GM23338 (cell line): ENCODE measurements around the gene EDN2. TPM values are rescaled to one million over a fixed set of nuclear protein-coding genes. Genes with fewer than 3 reads are reported as not detected.
A peak's percentile ranks its signal among the peaks of the same experiment; 100 is the strongest.

ENCODE experiments used
- ATAC-seq: fragments of 200-7000 bp; cut with Tn5 transposase; 3 replicates; pipeline ENCODE4 v1.9.1; 2020
- DNase-seq: peaks from one replicate; pipeline ENCODE4 v3.0.0-alpha.2; 2015; ENCODE audit warnings: low spot score
- H2AFZ ChIP-seq: fragments of 200-600 bp; sonication (generic); 2 replicates; pipeline ENCODE4 v1.8.0; 2016; ENCODE audit warnings: antibody characterized with exemption, mild to moderate bottlenecking, moderate library complexity
- H3F3A ChIP-seq: fragments of 200-600 bp; sonication (generic); replicated peaks from 2 replicates; pipeline ENCODE4 v1.8.0; 2017; ENCODE audit warnings: antibody characterized with exemption, mixed run types, low read depth
- H3K27ac ChIP-seq: fragments of 200-600 bp; sonication (generic); 2 replicates; pipeline ENCODE4 v1.6.1; 2016; ENCODE audit warnings: low read depth
- H3K27me3 ChIP-seq: fragments of 200-600 bp; sonication (generic); 2 replicates; pipeline ENCODE4 v1.8.0; 2016; ENCODE audit warnings: mild to moderate bottlenecking, mixed run types, moderate library complexity; ENCODE audit not compliant: insufficient read depth
- H3K36me3 ChIP-seq: fragments of 200-600 bp; sonication (generic); 2 replicates; pipeline ENCODE4 v1.8.0; 2016; ENCODE audit warnings: mild to moderate bottlenecking; ENCODE audit not compliant: insufficient read depth
- H3K4me1 ChIP-seq: fragments of 200-600 bp; sonication (generic); 2 replicates; pipeline ENCODE4 v1.8.0; 2016; ENCODE audit warnings: mild to moderate bottlenecking, moderate library complexity; ENCODE audit not compliant: insufficient read depth
- H3K4me2 ChIP-seq: fragments of 200-600 bp; sonication (generic); 2 replicates; pipeline ENCODE4 v1.7.1; 2017; ENCODE audit warnings: mixed run types
- H3K4me3 ChIP-seq: fragments of 200-600 bp; sonication (generic); 2 replicates; pipeline ENCODE4 v1.6.1; 2016; ENCODE audit warnings: mixed run types
- H3K79me2 ChIP-seq: fragments of 200-600 bp; sonication (generic); replicated peaks from 2 replicates; pipeline ENCODE4 v1.8.0; 2017; ENCODE audit warnings: mild to moderate bottlenecking; ENCODE audit not compliant: insufficient read depth
- H3K9me2 ChIP-seq: fragments of 200-600 bp; sonication (generic); 2 replicates; pipeline ENCODE4 v1.8.0; 2017; ENCODE audit not compliant: insufficient read depth
- H4K20me1 ChIP-seq: fragments of 200-600 bp; sonication (generic); replicated peaks from 2 replicates; pipeline ENCODE4 v1.8.0; 2017; ENCODE audit warnings: mild to moderate bottlenecking; ENCODE audit not compliant: insufficient read depth
- H3K27ac Mint-ChIP-seq: 2 replicates; pipeline ENCODE4 v1.8.0; 2020; ENCODE audit warnings: inconsistent platforms, mild to moderate bottlenecking, moderate library complexity, mixed read lengths
- H3K27me3 Mint-ChIP-seq: 3 replicates; pipeline ENCODE4 v1.8.0; 2022; ENCODE audit warnings: low read depth, mild to moderate bottlenecking, moderate library complexity, mixed read lengths, inconsistent platforms; ENCODE audit not compliant: insufficient read depth, poor library complexity
- H3K36me3 Mint-ChIP-seq: 3 replicates; pipeline ENCODE4 v1.8.0; 2021; ENCODE audit warnings: low read depth, mild to moderate bottlenecking, inconsistent platforms, moderate library complexity, mixed read lengths
- H3K4me1 Mint-ChIP-seq: 3 replicates; pipeline ENCODE4 v1.8.0; 2020; ENCODE audit warnings: mild to moderate bottlenecking, inconsistent platforms, mixed read lengths
- H3K4me3 Mint-ChIP-seq: 3 replicates; pipeline ENCODE4 v1.8.0; 2021; ENCODE audit warnings: moderate library complexity, mild to moderate bottlenecking, inconsistent platforms, mixed read lengths
- H3K9me3 Mint-ChIP-seq: 3 replicates; pipeline ENCODE4 v1.8.0; 2020; ENCODE audit warnings: moderate library complexity, mild to moderate bottlenecking, inconsistent platforms, mixed read lengths
- CREB1 ChIP-seq: fragments of 250-450 bp; sonication (Bioruptor Pico); IDR thresholded peaks from 2 replicates; pipeline ENCODE4 v1.5.0; 2020; ENCODE audit warnings: low read depth, mild to moderate bottlenecking, moderate library complexity
- CTCF ChIP-seq, 2 experiments: fragments of 200-600 bp in 1 of 2; sonication (generic) in 1 of 2; conservative IDR thresholded peaks; 2 replicates each; pipeline versions ENCODE4 v1.5.1 to v1.6.1; 2016 to 2017; ENCODE audit warnings: antibody characterized with exemption in 2 of 2, low read depth in 2 of 2, mild to moderate bottlenecking in 2 of 2, moderate library complexity in 1 of 2
- ETS1 ChIP-seq: IDR thresholded peaks from 2 replicates; pipeline ENCODE4 v1.6.1; 2016; ENCODE audit warnings: antibody characterized with exemption
- EZH2phosphoT487 ChIP-seq: fragments of 200-600 bp; sonication (generic); IDR thresholded peaks from one replicate; pipeline ENCODE4 v1.8.1; 2018; ENCODE audit warnings: antibody characterized with exemption; ENCODE audit not compliant: unreplicated experiment
- JUNB ChIP-seq: IDR thresholded peaks from one replicate; pipeline ENCODE4 v1.6.1; 2016; ENCODE audit warnings: antibody characterized with exemption; ENCODE audit not compliant: unreplicated experiment
- NANOG ChIP-seq: IDR thresholded peaks from 2 replicates; pipeline ENCODE4 v1.6.1; 2016; ENCODE audit warnings: antibody characterized with exemption, borderline replicate concordance
- POLR2AphosphoS5 ChIP-seq: IDR thresholded peaks from 2 replicates; pipeline ENCODE4 v1.6.1; 2016; ENCODE audit warnings: antibody characterized with exemption, low read depth
- STAT1 ChIP-seq: IDR thresholded peaks from one replicate; pipeline ENCODE4 v1.6.1; 2016; ENCODE audit warnings: antibody characterized with exemption; ENCODE audit not compliant: unreplicated experiment
- ZNF331 ChIP-seq: fragments of 250-450 bp; sonication (Bioruptor Pico); IDR thresholded peaks from 2 replicates; pipeline ENCODE4 v1.5.0; 2020; ENCODE audit warnings: low read depth, mild to moderate bottlenecking, moderate library complexity
- ZNF462 ChIP-seq: fragments of 250-450 bp; sonication (Bioruptor Pico); IDR thresholded peaks from 2 replicates; pipeline ENCODE4 v1.5.0; 2020; ENCODE audit warnings: mild to moderate bottlenecking, moderate library complexity
- polyA plus RNA-seq: library from polyadenylated mRNA; unstranded; fragments of >200 nt; fragmentation: Nextera tagmentation; extraction: Ambion mirVana; gene quantifications from 2 replicates; pipeline ENCODE4 v1.2.1, GENCODE V29; 2016
- total RNA-seq: library from RNA; depleted of rRNA; stranded (reverse); fragments of >200 nt; shearing (Covaris generic); gene quantifications from 2 replicates; pipeline ENCODE4 v1.2.3, GENCODE V29; 2014

The EDN2 gene
- total and polyA plus RNA-seq, 2 experiments from 2014 or later = not detected

GRCh38 chr1:41500781-41501518 lies 16.5 kb upstream of the EDN2 start:
- H3K9me3 Mint-ChIP-seq = no peaks in the 10 kb centered on the region

GRCh38 chr1:41500378-41500777 lies 15.9 kb upstream of the EDN2 start:
- no peak overlapping the region for H2AFZ ChIP-seq
- no peaks in the 10 kb centered on the region for H3K36me3 ChIP-seq
- H3K27me3 ChIP-seq = peaks cover 12% of the 10 kb centered on the region
- peaks cover 32% of the 10 kb centered on the region for H3K4me1 Mint-ChIP-seq
- H3K4me2 ChIP-seq = no peak overlapping the region
- H3K27me3 Mint-ChIP-seq = peaks cover 23% of the 10 kb centered on the region
- H3K79me2 ChIP-seq = no peaks in the 10 kb centered on the region
- H3K9me3 Mint-ChIP-seq = no peaks in the 10 kb centered on the region
- H3K4me3 Mint-ChIP-seq = no peak overlapping the region
- H3K36me3 Mint-ChIP-seq = no peaks in the 10 kb centered on the region
- no peak overlapping the region for H3K4me3 ChIP-seq
- H3K4me1 ChIP-seq = peaks cover 12% of the 10 kb centered on the region; the same call in 1 of the 2 replicates
- H3K9me2 ChIP-seq = no peaks in the 10 kb centered on the region
- no peak for ATAC-seq
- H3K27ac ChIP-seq = no peak overlapping the region
- no peak for DNase-seq
- no peaks in the 10 kb centered on the region for H4K20me1 ChIP-seq
- H3F3A ChIP-seq = 0 out of 2 replicates have a peak, but pooled peaks cover 5% of the 10 kb centered on the region
- no peak overlapping the region for H3K27ac Mint-ChIP-seq
- no peak for TF ChIP-seq STAT1
- TF ChIP-seq POLR2AphosphoS5 = no peak
- no peak for TF ChIP-seq JUNB
- no peak for TF ChIP-seq ZNF331 (CRISPR knock-in tag)
- no peak for TF ChIP-seq EZH2phosphoT487
- TF ChIP-seq NANOG = no peak
- no peak for TF ChIP-seq ZNF462 (CRISPR knock-in tag)
- no peak for TF ChIP-seq ETS1

More at GRCh38 chr1:41500781-41501518, 16.5 kb upstream of the EDN2 start:
- peaks cover 28% of the 10 kb centered on the region for H3K4me1 Mint-ChIP-seq
- H3F3A ChIP-seq = 0 out of 2 replicates have a peak, but pooled peaks cover under 1% of the 10 kb centered on the region
- no peak overlapping the region; the same call in 1 of the 2 replicates for H2AFZ ChIP-seq
- no peak overlapping the region for H3K4me3 Mint-ChIP-seq
- no peaks in the 10 kb centered on the region for H3K9me2 ChIP-seq
- no peak for TF ChIP-seq CREB1 (CRISPR knock-in tag)
- TF ChIP-seq CTCF (conservative IDR thresholded peaks at IDR 0.05; ENCODE audit: low read depth in 2 of 2) = peak in 1 of 2 experiments; percentile 26; a peak in 3 of 4 replicates
- peaks cover 9% of the 10 kb centered on the region for H3K27me3 ChIP-seq
- H3K4me2 ChIP-seq = no peak overlapping the region
- ATAC-seq (no peak), DNase-seq (no peak)
- no peak overlapping the region for H3K27ac ChIP-seq
- H3K4me3 ChIP-seq = no peak overlapping the region
- H3K36me3 Mint-ChIP-seq = no peaks in the 10 kb centered on the region
- H3K36me3 ChIP-seq = no peaks in the 10 kb centered on the region
- H3K27me3 Mint-ChIP-seq = peaks cover 19% of the 10 kb centered on the region
- H3K27ac Mint-ChIP-seq = no peak overlapping the region
- H3K79me2 ChIP-seq = no peaks in the 10 kb centered on the region
- H3K4me1 ChIP-seq = peaks cover 8% of the 10 kb centered on the region; the same call in 1 of the 2 replicates
- no peaks in the 10 kb centered on the region for H4K20me1 ChIP-seq
